SU-DHL-6 (cell line): Measurements from ENCODE around the gene SORL1.

Experiments used
- H2AFZ ChIP-seq: fragments of 200-600 bp; sonication (generic); 2 replicates; pipeline ENCODE4 v1.6.1; 2014; ENCODE audit warnings: low read depth, mild to moderate bottlenecking, moderate library complexity, mixed read lengths, antibody characterized with exemption, low read length; ENCODE audit not compliant: severe bottlenecking
- H3F3A ChIP-seq: fragments of 200-600 bp; shearing (Covaris generic); 2 replicates; pipeline ENCODE4 v1.6.0; 2016; ENCODE audit warnings: antibody characterized with exemption, mild to moderate bottlenecking; ENCODE audit not compliant: insufficient read depth
- H3K27ac ChIP-seq: fragments of 200-600 bp; sonication (generic); 2 replicates; pipeline ENCODE4 v1.5.1; 2016; ENCODE audit warnings: low read depth, mild to moderate bottlenecking, low read length, moderate library complexity, mixed read lengths
- H3K27me3 ChIP-seq: fragments of 200-600 bp; sonication (generic), shearing (Covaris generic); 2 replicates; pipeline ENCODE4 v1.6.0; 2014; ENCODE audit warnings: mild to moderate bottlenecking, low read length
- H3K36me3 ChIP-seq: fragments of 200-600 bp; sonication (generic); 2 replicates; pipeline ENCODE4 v1.6.1; 2014; ENCODE audit warnings: mild to moderate bottlenecking, low read length, mixed read lengths
- H3K4me2 ChIP-seq: fragments of 300-600, 200-600 bp; shearing (Covaris generic), sonication (generic); 2 replicates; pipeline ENCODE4 v1.6.0; 2014; ENCODE audit warnings: low read length, low read depth, mild to moderate bottlenecking; ENCODE audit not compliant: poor library complexity, severe bottlenecking
- H3K4me3 ChIP-seq: fragments of 200-600 bp; sonication (generic); 2 replicates; pipeline ENCODE4 v1.5.1; 2014; ENCODE audit warnings: antibody characterized with exemption, low read length, mild to moderate bottlenecking, mixed read lengths; ENCODE audit not compliant: insufficient read depth, poor library complexity, severe bottlenecking
- H3K79me2 ChIP-seq: fragments of 200-600 bp; sonication (generic); 2 replicates; pipeline ENCODE4 v1.6.1; 2014; ENCODE audit warnings: mild to moderate bottlenecking, low read length, moderate library complexity; ENCODE audit not compliant: insufficient read depth
- H3K9ac ChIP-seq: fragments of 200-600 bp; sonication (generic); 2 replicates; pipeline ENCODE4 v1.7.0; 2014; ENCODE audit warnings: mild to moderate bottlenecking, low read length
- H3K9me2 ChIP-seq: fragments of 200-600 bp; sonication (generic); replicated peaks from 2 replicates; pipeline ENCODE4 v1.6.1; 2014; ENCODE audit warnings: low read length; ENCODE audit not compliant: insufficient read depth
- H3K9me3 ChIP-seq: fragments of 200-600 bp; sonication (generic); 2 replicates; pipeline ENCODE4 v1.6.1; 2014; ENCODE audit warnings: low read length, mixed read lengths; ENCODE audit not compliant: insufficient read depth
- H4K20me1 ChIP-seq: fragments of 200-600 bp; sonication (generic); 2 replicates; pipeline ENCODE4 v1.6.1; 2014; ENCODE audit warnings: low read depth, mild to moderate bottlenecking, antibody characterized with exemption, low read length, moderate library complexity, mixed read lengths
- CTCF ChIP-seq: fragments of 200-600 bp; sonication (generic); IDR thresholded peaks from one replicate; pipeline ENCODE4 v1.5.1; 2017; ENCODE audit warnings: antibody characterized with exemption, mild to moderate bottlenecking, low read length, moderate library complexity; ENCODE audit not compliant: insufficient read depth, poor library complexity, severe bottlenecking
- EZH2phosphoT487 ChIP-seq: fragments of 200-600 bp; sonication (generic), shearing (Covaris generic); conservative IDR thresholded peaks from 2 replicates; pipeline ENCODE4 v1.6.1; 2018; ENCODE audit warnings: mild to moderate bottlenecking, antibody characterized with exemption, low read length, moderate library complexity, mixed read lengths

The SORL1 gene

GRCh38 chr11:121536126-121536525 is 84.0 kb downstream of the SORL1 start:
- peak overlapping the region; percentile 65; the same call in 1 of the 2 replicates for H3K27ac ChIP-seq
- H3F3A ChIP-seq: peaks cover 51% of the 10 kb centered on the region; the same call in 1 of the 2 replicates
- no peaks in the 10 kb centered on the region for H3K9me3 ChIP-seq
- no peaks in the 10 kb centered on the region for H3K9me2 ChIP-seq
- H3K4me3 ChIP-seq: no peak overlapping the region
- no peak overlapping the region for H2AFZ ChIP-seq
- H3K36me3 ChIP-seq: peaks cover 78% of the 10 kb centered on the region
- H3K9ac ChIP-seq: no peak overlapping the region
- H3K4me2 ChIP-seq: no peak overlapping the region
- no peaks in the 10 kb centered on the region for H3K27me3 ChIP-seq
- TF ChIP-seq EZH2phosphoT487: no peak
- peaks cover 72% of the 10 kb centered on the region for H3K79me2 ChIP-seq
- H4K20me1 ChIP-seq: no peaks in the 10 kb centered on the region

- Histone ChIP-seq H3K9me3 (no peaks in the 10 kb centered on the region), H3K4me2 (peak overlapping the region; percentile 13), H3K9ac (no peak overlapping the region), H3K36me3 (peaks cover 70% of the 10 kb centered on the region), H3K9me2 (no peaks in the 10 kb centered on the region), H3K27ac (peak overlapping the region; percentile 65), H2AFZ (no peak overlapping the region), H3F3A (peaks cover 46% of the 10 kb centered on the region; the same call in 1 of the 2 replicates), H3K27me3 (no peaks in the 10 kb centered on the region), H3K4me3 (no peak overlapping the region), H4K20me1 (no peaks in the 10 kb centered on the region), H3K79me2 (peaks cover 64% of the 10 kb centered on the region)
- TF ChIP-seq CTCF (no peak), EZH2phosphoT487 (no peak)
Measured at GRCh38 chr11:121538054-121538453, 85.9 kb downstream of the SORL1 start.

GRCh38 chr11:121539000-121539399 is 86.9 kb downstream of the SORL1 start:
- Histone ChIP-seq H3F3A (peaks cover 42% of the 10 kb centered on the region; the same call in 1 of the 2 replicates), H4K20me1 (no peaks in the 10 kb centered on the region), H3K4me2 (no peak overlapping the region), H3K4me3 (no peak overlapping the region), H3K27ac (no peak overlapping the region; the same call in 1 of the 2 replicates), H3K9ac (no peak overlapping the region), H3K36me3 (peaks cover 67% of the 10 kb centered on the region), H3K9me3 (no peaks in the 10 kb centered on the region), H3K27me3 (no peaks in the 10 kb centered on the region), H3K9me2 (no peaks in the 10 kb centered on the region), H2AFZ (no peak overlapping the region), H3K79me2 (peaks cover 67% of the 10 kb centered on the region)
- TF ChIP-seq EZH2phosphoT487 (no peak), CTCF (no peak)

- Histone ChIP-seq H3K4me2 (no peak overlapping the region), H3K79me2 (peaks cover 64% of the 10 kb centered on the region), H3K9me2 (no peaks in the 10 kb centered on the region), H3K4me3 (no peak overlapping the region), H3K36me3 (peaks cover 67% of the 10 kb centered on the region), H3K27me3 (no peaks in the 10 kb centered on the region), H3K9ac (no peak overlapping the region), H3F3A (peaks cover 32% of the 10 kb centered on the region; the same call in 1 of the 2 replicates), H3K9me3 (no peaks in the 10 kb centered on the region), H2AFZ (no peak overlapping the region), H4K20me1 (no peaks in the 10 kb centered on the region), H3K27ac (no peak overlapping the region)
- no peak for TF ChIP-seq CTCF
- no peak for TF ChIP-seq EZH2phosphoT487
Measured at GRCh38 chr11:121540627-121541026, 88.5 kb downstream of the SORL1 start.
